GM23338 (cell line): ENCODE results near the gene SKOR1. TPM values are rescaled to one million over a fixed set of nuclear protein-coding genes. Genes with fewer than 3 reads are reported as not detected.
A peak's percentile ranks its signal among the peaks of the same experiment; 100 is the strongest.

Experiments used
- ATAC-seq: fragments of 200-7000 bp; cut with Tn5 transposase; 3 replicates; pipeline ENCODE4 v1.9.1; 2020
- DNase-seq: peaks from one replicate; pipeline ENCODE4 v3.0.0-alpha.2; 2015; ENCODE audit warnings: low spot score
- H2AFZ ChIP-seq: fragments of 200-600 bp; sonication (generic); 2 replicates; pipeline ENCODE4 v1.8.0; 2016; ENCODE audit warnings: antibody characterized with exemption, mild to moderate bottlenecking, moderate library complexity
- H3F3A ChIP-seq: fragments of 200-600 bp; sonication (generic); replicated peaks from 2 replicates; pipeline ENCODE4 v1.8.0; 2017; ENCODE audit warnings: antibody characterized with exemption, mixed run types, low read depth
- H3K27ac ChIP-seq: fragments of 200-600 bp; sonication (generic); 2 replicates; pipeline ENCODE4 v1.6.1; 2016; ENCODE audit warnings: low read depth
- H3K27me3 ChIP-seq: fragments of 200-600 bp; sonication (generic); 2 replicates; pipeline ENCODE4 v1.8.0; 2016; ENCODE audit warnings: mild to moderate bottlenecking, mixed run types, moderate library complexity; ENCODE audit not compliant: insufficient read depth
- H3K36me3 ChIP-seq: fragments of 200-600 bp; sonication (generic); 2 replicates; pipeline ENCODE4 v1.8.0; 2016; ENCODE audit warnings: mild to moderate bottlenecking; ENCODE audit not compliant: insufficient read depth
- H3K4me1 ChIP-seq: fragments of 200-600 bp; sonication (generic); 2 replicates; pipeline ENCODE4 v1.8.0; 2016; ENCODE audit warnings: mild to moderate bottlenecking, moderate library complexity; ENCODE audit not compliant: insufficient read depth
- H3K4me2 ChIP-seq: fragments of 200-600 bp; sonication (generic); 2 replicates; pipeline ENCODE4 v1.7.1; 2017; ENCODE audit warnings: mixed run types
- H3K4me3 ChIP-seq: fragments of 200-600 bp; sonication (generic); 2 replicates; pipeline ENCODE4 v1.6.1; 2016; ENCODE audit warnings: mixed run types
- H3K79me2 ChIP-seq: fragments of 200-600 bp; sonication (generic); replicated peaks from 2 replicates; pipeline ENCODE4 v1.8.0; 2017; ENCODE audit warnings: mild to moderate bottlenecking; ENCODE audit not compliant: insufficient read depth
- H3K9me2 ChIP-seq: fragments of 200-600 bp; sonication (generic); 2 replicates; pipeline ENCODE4 v1.8.0; 2017; ENCODE audit not compliant: insufficient read depth
- H4K20me1 ChIP-seq: fragments of 200-600 bp; sonication (generic); replicated peaks from 2 replicates; pipeline ENCODE4 v1.8.0; 2017; ENCODE audit warnings: mild to moderate bottlenecking; ENCODE audit not compliant: insufficient read depth
- H3K27ac Mint-ChIP-seq: 2 replicates; pipeline ENCODE4 v1.8.0; 2020; ENCODE audit warnings: inconsistent platforms, mild to moderate bottlenecking, moderate library complexity, mixed read lengths
- H3K27me3 Mint-ChIP-seq: 3 replicates; pipeline ENCODE4 v1.8.0; 2022; ENCODE audit warnings: low read depth, mild to moderate bottlenecking, moderate library complexity, mixed read lengths, inconsistent platforms; ENCODE audit not compliant: insufficient read depth, poor library complexity
- H3K36me3 Mint-ChIP-seq: 3 replicates; pipeline ENCODE4 v1.8.0; 2021; ENCODE audit warnings: low read depth, mild to moderate bottlenecking, inconsistent platforms, moderate library complexity, mixed read lengths
- H3K4me1 Mint-ChIP-seq: 3 replicates; pipeline ENCODE4 v1.8.0; 2020; ENCODE audit warnings: mild to moderate bottlenecking, inconsistent platforms, mixed read lengths
- H3K4me3 Mint-ChIP-seq: 3 replicates; pipeline ENCODE4 v1.8.0; 2021; ENCODE audit warnings: moderate library complexity, mild to moderate bottlenecking, inconsistent platforms, mixed read lengths
- H3K9me3 Mint-ChIP-seq: 3 replicates; pipeline ENCODE4 v1.8.0; 2020; ENCODE audit warnings: moderate library complexity, mild to moderate bottlenecking, inconsistent platforms, mixed read lengths
- CREB1 ChIP-seq: fragments of 250-450 bp; sonication (Bioruptor Pico); IDR thresholded peaks from 2 replicates; pipeline ENCODE4 v1.5.0; 2020; ENCODE audit warnings: low read depth, mild to moderate bottlenecking, moderate library complexity
- CTCF ChIP-seq, 2 experiments: fragments of 200-600 bp in 1 of 2; sonication (generic) in 1 of 2; conservative IDR thresholded peaks; 2 replicates each; pipeline versions ENCODE4 v1.5.1 to v1.6.1; 2016 to 2017; ENCODE audit warnings: antibody characterized with exemption in 2 of 2, low read depth in 2 of 2, mild to moderate bottlenecking in 2 of 2, moderate library complexity in 1 of 2
- ETS1 ChIP-seq: IDR thresholded peaks from 2 replicates; pipeline ENCODE4 v1.6.1; 2016; ENCODE audit warnings: antibody characterized with exemption
- EZH2 ChIP-seq: fragments of 200-600 bp; sonication (generic); IDR thresholded peaks from one replicate; pipeline ENCODE4 v1.8.0; 2017; ENCODE audit warnings: antibody characterized with exemption, mild to moderate bottlenecking, low read depth; ENCODE audit not compliant: unreplicated experiment
- EZH2phosphoT487 ChIP-seq: fragments of 200-600 bp; sonication (generic); IDR thresholded peaks from one replicate; pipeline ENCODE4 v1.8.1; 2018; ENCODE audit warnings: antibody characterized with exemption; ENCODE audit not compliant: unreplicated experiment
- JUNB ChIP-seq: IDR thresholded peaks from one replicate; pipeline ENCODE4 v1.6.1; 2016; ENCODE audit warnings: antibody characterized with exemption; ENCODE audit not compliant: unreplicated experiment
- NANOG ChIP-seq: IDR thresholded peaks from 2 replicates; pipeline ENCODE4 v1.6.1; 2016; ENCODE audit warnings: antibody characterized with exemption, borderline replicate concordance
- POLR2AphosphoS5 ChIP-seq: IDR thresholded peaks from 2 replicates; pipeline ENCODE4 v1.6.1; 2016; ENCODE audit warnings: antibody characterized with exemption, low read depth
- REST ChIP-seq: IDR thresholded peaks from one replicate; pipeline ENCODE4 v1.6.1; 2018; ENCODE audit warnings: antibody characterized with exemption; ENCODE audit not compliant: unreplicated experiment
- STAT1 ChIP-seq: IDR thresholded peaks from one replicate; pipeline ENCODE4 v1.6.1; 2016; ENCODE audit warnings: antibody characterized with exemption; ENCODE audit not compliant: unreplicated experiment
- ZNF114 ChIP-seq: fragments of 250-450 bp; sonication (Bioruptor Pico); IDR thresholded peaks from 2 replicates; pipeline ENCODE4 v1.5.0; 2020; ENCODE audit warnings: mild to moderate bottlenecking, moderate library complexity
- ZNF331 ChIP-seq: fragments of 250-450 bp; sonication (Bioruptor Pico); IDR thresholded peaks from 2 replicates; pipeline ENCODE4 v1.5.0; 2020; ENCODE audit warnings: low read depth, mild to moderate bottlenecking, moderate library complexity
- ZNF462 ChIP-seq: fragments of 250-450 bp; sonication (Bioruptor Pico); IDR thresholded peaks from 2 replicates; pipeline ENCODE4 v1.5.0; 2020; ENCODE audit warnings: mild to moderate bottlenecking, moderate library complexity
- long read RNA-seq: library from polyadenylated mRNA; unstranded; transcript quantifications from one replicate; pipeline ENCODE4 v2.0.0, GENCODE V29; 2020; ENCODE audit not compliant: unreplicated experiment
- polyA plus RNA-seq: library from polyadenylated mRNA; unstranded; fragments of >200 nt; fragmentation: Nextera tagmentation; extraction: Ambion mirVana; gene quantifications from 2 replicates; pipeline ENCODE4 v1.2.1, GENCODE V29; 2016
- total RNA-seq: library from RNA; depleted of rRNA; stranded (reverse); fragments of >200 nt; shearing (Covaris generic); gene quantifications from 2 replicates; pipeline ENCODE4 v1.2.3, GENCODE V29; 2014; rRNA removed

SKOR1 gene
- 0.17 and 0.19 TPM in 2 replicates for total RNA-seq
- not detected in 2 replicates for polyA plus RNA-seq
- long read RNA-seq: 0 reads

- Mint-ChIP-seq H3K27ac (no peak within 1 kb of the TSS), H3K9me3 (peaks cover 11% of the 10 kb centered on the region), H3K4me1 (peaks cover 52% of the 10 kb centered on the region), H3K4me3 (peak within 1 kb of the TSS; percentile 58), H3K36me3 (peaks cover 6% of the 10 kb centered on the region; the same call in 1 of the 3 replicates), H3K27me3 (peaks cover 86% of the 10 kb centered on the region)
- Histone ChIP-seq H3F3A (peaks cover 17% of the 10 kb centered on the region), H3K79me2 (no peaks in the 10 kb centered on the region), H2AFZ (peak within 1 kb of the TSS; percentile 52), H3K4me2 (peak within 1 kb of the TSS; percentile 77), H4K20me1 (peaks cover 6% of the 10 kb centered on the region), H3K4me3 (peak within 1 kb of the TSS; percentile 53), H3K4me1 (peaks cover 54% of the 10 kb centered on the region), H3K36me3 (no peaks in the 10 kb centered on the region), H3K27me3 (peaks cover 100% of the 10 kb centered on the region), H3K9me2 (no peaks in the 10 kb centered on the region), H3K27ac (no peak within 1 kb of the TSS)
- peak; percentile 24 for ATAC-seq
- TF ChIP-seq CTCF (conservative IDR thresholded peaks at IDR 0.05; ENCODE audit: low read depth in 2 of 2): no peak
- no peak for TF ChIP-seq NANOG
- TF ChIP-seq POLR2AphosphoS5: no peak
- TF ChIP-seq ZNF331: no peak
- TF ChIP-seq ZNF114 (CRISPR knock-in tag): no peak
- TF ChIP-seq REST: peak; percentile 78
- TF ChIP-seq EZH2phosphoT487: peak; percentile 74
- no peak for TF ChIP-seq ZNF462 (CRISPR knock-in tag)
- no peak for TF ChIP-seq STAT1
- TF ChIP-seq ETS1: no peak
- no peak for TF ChIP-seq JUNB
- no peak for TF ChIP-seq CREB1 (CRISPR knock-in tag)
- peak; percentile 96 for TF ChIP-seq EZH2
- DNase-seq: peak; percentile 90
Observed at GRCh38 chr15:67824976-67825880, at the start of gene SKOR1. SKOR1 (plus strand) TSS chr15:67825509; CDS start chr15:67825603, 94 bp downstream.
